ENCODE data around the gene INVS. TPM values are rescaled to one million over a fixed set of nuclear protein-coding genes. Genes with fewer than 3 reads are reported as not detected.

The INVS gene
- total and polyA plus RNA-seq, 2 of the 13 experiments (the other 11 are each of a cell fraction or from before 2014, with no cell fraction given): 11.3 to 16.3 TPM

DNA sequence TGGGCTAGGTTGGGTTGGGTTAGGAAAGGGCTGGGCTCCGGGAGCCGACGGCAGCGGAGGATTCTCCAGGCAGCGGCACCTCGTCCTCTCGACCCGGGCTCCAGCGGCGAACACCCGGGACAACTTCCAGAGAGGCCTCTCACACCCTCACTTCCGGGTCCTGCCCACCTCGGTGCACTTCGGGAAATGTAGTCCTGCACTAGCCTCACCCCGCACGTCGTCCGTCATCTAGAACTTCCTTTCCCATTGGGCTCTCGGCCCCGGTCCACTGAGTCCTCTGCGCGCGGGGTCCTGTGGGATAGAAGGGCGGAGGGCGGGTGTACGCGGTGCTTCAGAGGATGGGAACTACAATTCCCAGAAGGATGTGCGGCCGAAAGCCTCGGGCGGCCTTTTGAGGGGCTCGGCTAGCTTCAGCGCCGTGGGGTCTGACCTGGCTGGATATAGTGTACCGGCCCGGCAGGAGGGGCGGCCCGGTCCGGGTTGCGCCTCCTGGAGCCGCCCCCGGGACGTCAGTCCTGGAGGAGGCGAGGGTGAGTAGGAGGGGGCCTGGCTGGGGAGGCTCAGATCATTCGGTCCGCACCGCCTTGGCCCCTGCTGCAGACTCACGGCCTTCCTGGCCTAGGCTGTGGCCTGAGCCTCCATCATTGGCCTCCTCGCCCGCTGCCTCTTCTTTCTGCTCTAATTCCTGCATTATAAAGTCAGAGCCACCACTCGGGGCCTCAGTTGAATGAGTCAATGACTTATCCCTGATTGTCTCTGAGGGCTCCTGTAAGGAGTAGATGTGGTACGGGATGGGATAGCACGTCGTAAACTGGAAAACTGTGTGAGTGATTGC lies at the start of gene INVS, which contains the start of gene ERP44 (continued):
- TF ChIP-seq, protein P1, sequence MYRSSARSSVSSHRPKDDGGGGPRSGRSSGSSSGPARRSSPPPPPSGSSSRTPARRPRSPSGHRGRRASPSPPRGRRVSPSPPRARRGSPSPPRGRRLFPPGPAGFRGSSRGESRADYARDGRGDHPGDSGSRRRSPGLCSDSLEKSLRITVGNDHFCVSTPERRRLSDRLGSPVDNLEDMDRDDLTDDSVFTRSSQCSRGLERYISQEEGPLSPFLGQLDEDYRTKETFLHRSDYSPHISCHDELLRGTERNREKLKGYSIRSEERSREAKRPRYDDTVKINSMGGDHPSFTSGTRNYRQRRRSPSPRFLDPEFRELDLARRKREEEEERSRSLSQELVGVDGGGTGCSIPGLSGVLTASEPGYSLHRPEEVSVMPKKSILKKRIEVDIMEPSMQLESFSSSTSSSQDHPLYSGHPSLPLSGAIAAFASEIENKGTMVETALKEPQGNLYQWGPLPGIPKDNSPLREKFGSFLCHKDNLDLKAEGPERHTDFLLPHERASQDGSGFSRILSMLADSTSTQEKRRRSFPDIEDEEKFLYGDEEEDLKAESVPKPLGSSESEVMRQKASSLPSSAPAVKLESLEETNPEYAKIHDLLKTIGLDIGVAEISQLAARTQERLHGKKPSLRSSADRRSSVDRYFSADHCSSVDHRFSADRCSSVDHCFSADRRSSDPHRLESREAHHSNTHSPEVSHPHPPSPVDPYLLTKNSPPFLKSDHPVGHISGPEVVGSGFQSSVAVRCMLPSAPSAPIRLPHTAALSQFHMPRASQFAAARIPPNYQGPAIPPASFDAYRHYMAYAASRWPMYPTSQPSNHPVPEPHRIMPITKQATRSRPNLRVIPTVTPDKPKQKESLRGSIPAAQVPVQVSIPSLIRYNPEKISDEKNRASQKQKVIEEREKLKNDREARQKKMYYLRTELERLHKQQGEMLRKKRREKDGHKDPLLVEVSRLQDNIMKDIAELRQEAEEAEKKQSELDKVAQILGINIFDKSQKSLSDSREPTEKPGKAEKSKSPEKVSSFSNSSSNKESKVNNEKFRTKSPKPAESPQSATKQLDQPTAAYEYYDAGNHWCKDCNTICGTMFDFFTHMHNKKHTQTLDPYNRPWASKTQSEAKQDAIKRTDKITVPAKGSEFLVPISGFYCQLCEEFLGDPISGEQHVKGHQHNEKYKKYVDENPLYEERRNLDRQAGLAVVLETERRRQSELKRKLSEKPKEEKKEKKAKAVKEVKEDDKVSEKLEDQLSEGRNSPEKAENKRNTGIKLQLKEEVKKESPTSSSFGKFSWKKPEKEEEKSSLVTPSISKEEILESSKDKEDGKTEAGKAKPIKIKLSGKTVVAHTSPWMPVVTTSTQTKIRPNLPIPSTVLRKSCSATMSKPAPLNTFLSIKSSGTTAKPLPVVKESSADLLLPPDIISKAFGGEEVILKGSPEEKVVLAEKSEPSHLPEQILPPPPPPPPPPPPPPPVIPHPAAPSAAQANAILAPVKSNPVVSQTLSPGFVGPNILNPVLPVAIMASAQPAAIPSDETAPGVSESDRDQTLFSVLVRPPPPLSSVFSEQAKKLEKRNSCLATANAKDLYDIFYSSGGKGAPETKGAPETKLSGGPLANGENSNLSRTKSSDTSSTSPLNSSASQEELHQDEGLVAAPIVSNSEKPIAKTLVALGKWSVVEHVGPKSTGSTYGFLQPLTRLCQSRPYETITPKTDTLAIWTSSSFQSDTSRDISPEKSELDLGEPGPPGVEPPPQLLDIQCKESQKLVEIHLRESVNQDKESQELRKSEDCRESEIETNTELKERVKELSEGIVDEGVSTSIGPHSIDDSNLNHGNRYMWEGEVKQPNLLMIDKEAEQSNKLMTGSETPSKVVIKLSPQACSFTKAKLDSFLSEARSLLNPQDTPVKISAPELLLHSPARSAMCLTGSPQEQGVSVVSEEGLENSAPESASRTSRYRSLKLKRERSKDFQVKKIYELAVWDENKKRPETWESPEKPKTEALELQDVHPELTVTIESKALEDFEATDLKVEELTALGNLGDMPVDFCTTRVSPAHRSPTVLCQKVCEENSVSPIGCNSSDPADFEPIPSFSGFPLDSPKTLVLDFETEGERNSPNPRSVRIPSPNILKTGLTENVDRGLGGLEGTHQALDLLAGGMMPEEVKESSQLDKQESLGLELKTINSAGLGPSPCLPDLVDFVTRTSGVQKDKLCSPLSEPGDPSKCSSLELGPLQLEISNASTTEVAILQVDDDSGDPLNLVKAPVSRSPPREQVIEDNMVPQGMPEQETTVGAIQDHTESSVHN (CRISPR knock-in tag; IDR thresholded peaks at IDR 0.05): no peak
- TF ChIP-seq PHF5A (CRISPR knock-in tag; IDR thresholded peaks at IDR 0.05; ENCODE audit: low read depth, unreplicated experiment): no peak
- 0 out of 2 replicates have a peak, but pooled peaks have one; percentile 6 for TF ChIP-seq SIX4 (CRISPR knock-in tag; IDR thresholded peaks at IDR 0.05)
- TF ChIP-seq, protein P2, sequence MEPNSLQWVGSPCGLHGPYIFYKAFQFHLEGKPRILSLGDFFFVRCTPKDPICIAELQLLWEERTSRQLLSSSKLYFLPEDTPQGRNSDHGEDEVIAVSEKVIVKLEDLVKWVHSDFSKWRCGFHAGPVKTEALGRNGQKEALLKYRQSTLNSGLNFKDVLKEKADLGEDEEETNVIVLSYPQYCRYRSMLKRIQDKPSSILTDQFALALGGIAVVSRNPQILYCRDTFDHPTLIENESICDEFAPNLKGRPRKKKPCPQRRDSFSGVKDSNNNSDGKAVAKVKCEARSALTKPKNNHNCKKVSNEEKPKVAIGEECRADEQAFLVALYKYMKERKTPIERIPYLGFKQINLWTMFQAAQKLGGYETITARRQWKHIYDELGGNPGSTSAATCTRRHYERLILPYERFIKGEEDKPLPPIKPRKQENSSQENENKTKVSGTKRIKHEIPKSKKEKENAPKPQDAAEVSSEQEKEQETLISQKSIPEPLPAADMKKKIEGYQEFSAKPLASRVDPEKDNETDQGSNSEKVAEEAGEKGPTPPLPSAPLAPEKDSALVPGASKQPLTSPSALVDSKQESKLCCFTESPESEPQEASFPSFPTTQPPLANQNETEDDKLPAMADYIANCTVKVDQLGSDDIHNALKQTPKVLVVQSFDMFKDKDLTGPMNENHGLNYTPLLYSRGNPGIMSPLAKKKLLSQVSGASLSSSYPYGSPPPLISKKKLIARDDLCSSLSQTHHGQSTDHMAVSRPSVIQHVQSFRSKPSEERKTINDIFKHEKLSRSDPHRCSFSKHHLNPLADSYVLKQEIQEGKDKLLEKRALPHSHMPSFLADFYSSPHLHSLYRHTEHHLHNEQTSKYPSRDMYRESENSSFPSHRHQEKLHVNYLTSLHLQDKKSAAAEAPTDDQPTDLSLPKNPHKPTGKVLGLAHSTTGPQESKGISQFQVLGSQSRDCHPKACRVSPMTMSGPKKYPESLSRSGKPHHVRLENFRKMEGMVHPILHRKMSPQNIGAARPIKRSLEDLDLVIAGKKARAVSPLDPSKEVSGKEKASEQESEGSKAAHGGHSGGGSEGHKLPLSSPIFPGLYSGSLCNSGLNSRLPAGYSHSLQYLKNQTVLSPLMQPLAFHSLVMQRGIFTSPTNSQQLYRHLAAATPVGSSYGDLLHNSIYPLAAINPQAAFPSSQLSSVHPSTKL (CRISPR knock-in tag; IDR thresholded peaks at IDR 0.05): peak; percentile 10; the same call in 1 of the 2 replicates
- TF ChIP-seq ZNF549 (CRISPR knock-in tag; IDR thresholded peaks at IDR 0.05): no peak
- no peak for TF ChIP-seq GTF3A (CRISPR knock-in tag; conservative IDR thresholded peaks at IDR 0.05)
- peak; percentile 60; the same call in 1 of the 2 replicates for TF ChIP-seq ZNF761 (CRISPR knock-in tag; conservative IDR thresholded peaks at IDR 0.05)
- TF ChIP-seq STAT6 (CRISPR knock-in tag; IDR thresholded peaks at IDR 0.05; ENCODE audit: borderline replicate concordance): 0 out of 2 replicates have a peak, but pooled peaks have one; percentile 53
- no peak for TF ChIP-seq MIER2 (CRISPR knock-in tag; IDR thresholded peaks at IDR 0.05)
- no peak for TF ChIP-seq ZFP36 (IDR thresholded peaks at IDR 0.05; ENCODE audit: borderline replicate concordance, low read depth, low read length, partially characterized antibody)
- TF ChIP-seq ZNF20 (CRISPR knock-in tag; IDR thresholded peaks at IDR 0.05): peak; percentile 53; the same call in 1 of the 2 replicates
- no peak for TF ChIP-seq ZNF34 (CRISPR knock-in tag; IDR thresholded peaks at IDR 0.05; ENCODE audit: borderline replicate concordance)
- 0 out of 2 replicates have a peak, but pooled peaks have one; percentile 55 for TF ChIP-seq RCOR2 (CRISPR knock-in tag; IDR thresholded peaks at IDR 0.05)

All from HepG2 (cell line).